SHP77 (cell line): ENCODE measurements around the gene COL18A1.

Experiments used
- DNase-seq, 2 experiments: peaks; one replicate each; lab custom pipeline; 2025; lab: John Stamatoyannopoulos, UW

COL18A1 gene

DNA sequence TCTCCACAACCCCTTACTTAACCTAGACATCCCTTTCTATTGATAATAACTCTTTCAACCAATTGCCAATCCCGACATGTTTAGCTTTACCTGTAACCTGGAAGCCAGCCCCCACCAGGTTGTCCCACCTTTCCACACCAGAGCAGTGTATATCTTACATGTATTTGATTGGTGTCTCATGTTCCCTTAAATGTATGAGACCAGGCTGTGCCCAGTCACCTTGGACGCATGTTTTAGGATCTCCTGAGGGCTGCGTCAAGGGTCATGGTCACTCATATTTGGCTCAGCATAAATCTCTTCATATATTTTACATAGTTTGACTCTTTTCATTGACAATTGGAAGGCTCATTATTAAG lies 142.6 kb downstream of the COL18A1 start:
- DNase-seq, result no peak

DNA sequence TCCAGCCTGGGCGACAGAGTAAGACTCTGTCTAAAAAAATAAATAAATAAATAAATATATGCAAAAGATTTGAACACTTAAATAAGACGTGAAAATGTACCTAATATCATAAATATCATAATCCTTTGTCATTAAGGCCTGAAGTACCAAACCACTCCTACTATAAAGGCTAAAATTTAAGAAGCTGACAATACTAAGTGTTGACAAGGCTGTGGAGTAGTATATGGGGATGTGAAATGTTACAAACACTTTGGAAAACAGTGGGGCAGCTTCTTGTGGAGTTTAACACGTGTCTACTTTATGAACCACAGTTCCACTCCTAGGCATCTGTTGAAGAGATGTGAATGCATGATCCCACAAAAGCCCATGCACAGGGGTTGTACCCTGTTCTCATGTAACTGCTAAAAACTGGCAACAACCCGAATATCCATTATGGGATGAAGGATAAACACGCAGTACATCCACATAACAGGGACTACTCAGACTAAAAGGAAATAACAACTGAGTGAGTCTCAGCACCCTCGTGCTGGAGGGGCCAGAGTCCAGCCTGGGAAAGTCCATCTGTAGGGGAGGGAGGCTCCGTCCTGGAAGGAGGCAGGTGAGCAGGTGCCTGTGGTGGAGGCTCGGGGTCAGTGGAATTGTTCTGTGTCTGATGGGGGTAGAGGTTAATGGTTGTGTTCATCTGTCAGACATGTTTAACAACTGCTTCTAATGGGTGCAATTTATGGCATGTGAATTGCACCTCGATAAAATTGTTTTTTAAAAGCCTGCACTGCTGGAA lies 143.9 kb downstream of the COL18A1 start:
- DNase-seq, result no peak

- DNase-seq, result no peak
Measured at GRCh38 chr21:45549626-45550463, 144.9 kb downstream of the COL18A1 start.

DNA sequence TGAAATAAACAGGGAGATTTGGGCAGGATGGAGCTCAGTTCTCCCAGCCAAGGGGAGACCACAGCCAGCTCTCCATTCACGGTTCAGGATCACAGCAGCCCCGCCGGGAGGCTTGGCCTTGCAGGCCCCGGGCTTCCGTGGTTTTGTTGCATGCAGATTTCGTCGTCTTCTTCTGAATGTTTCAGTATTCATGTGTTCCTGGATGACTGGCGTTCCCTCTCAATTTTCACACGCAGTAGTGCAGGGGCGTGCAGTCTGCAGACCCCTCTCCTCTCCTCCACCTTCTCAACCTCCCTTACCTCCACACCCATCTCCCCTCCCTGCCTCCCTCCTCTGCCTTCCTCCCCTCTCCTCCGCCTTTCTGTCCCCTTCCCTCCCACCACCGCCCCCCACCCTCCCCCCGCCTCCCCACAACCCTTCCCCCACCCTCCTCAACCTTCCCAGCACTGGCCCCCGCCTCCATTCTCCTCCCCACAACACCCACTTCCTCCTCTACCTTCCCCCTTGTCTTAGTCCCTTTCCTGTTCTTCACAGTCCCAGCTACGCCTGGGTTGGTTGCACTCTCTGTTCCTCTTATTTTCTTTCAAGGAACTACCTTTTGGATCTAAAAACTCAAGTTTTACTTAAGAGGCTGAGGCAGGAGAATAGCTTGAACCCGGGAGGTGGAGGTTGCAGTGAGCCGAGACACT lies 145.7 kb downstream of the COL18A1 start:
- no peak for DNase-seq

GRCh38 chr21:45551316-45551715 lies 146.4 kb downstream of the COL18A1 start:
- no peak for DNase-seq

- no peak for DNase-seq
Measured at GRCh38 chr21:45551783-45552695, 147.1 kb downstream of the COL18A1 start.

- no peak for DNase-seq
Measured at GRCh38 chr21:45552696-45553391, 147.9 kb downstream of the COL18A1 start.

GRCh38 chr21:45554477-45555175 lies 149.7 kb downstream of the COL18A1 start:
- peak; percentile 12 to 47 for DNase-seq

DNA sequence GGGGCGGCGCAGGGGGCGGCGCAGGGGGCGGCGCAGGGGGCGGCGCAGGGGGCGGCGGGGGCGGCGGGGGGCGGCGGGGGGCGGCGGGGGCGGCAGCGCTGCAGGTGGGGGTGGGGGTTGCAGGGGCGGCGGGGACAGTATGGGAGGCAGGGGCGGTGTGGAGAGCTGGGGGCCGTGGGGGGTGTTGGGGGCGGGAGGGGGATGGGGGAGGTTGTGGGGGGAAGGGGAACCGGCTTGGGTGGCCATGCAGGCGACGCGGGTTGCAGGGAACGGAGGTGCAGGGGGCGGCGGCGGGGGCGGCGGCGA lies 150.2 kb downstream of the COL18A1 start:
- DNase-seq, result no peak

DNA sequence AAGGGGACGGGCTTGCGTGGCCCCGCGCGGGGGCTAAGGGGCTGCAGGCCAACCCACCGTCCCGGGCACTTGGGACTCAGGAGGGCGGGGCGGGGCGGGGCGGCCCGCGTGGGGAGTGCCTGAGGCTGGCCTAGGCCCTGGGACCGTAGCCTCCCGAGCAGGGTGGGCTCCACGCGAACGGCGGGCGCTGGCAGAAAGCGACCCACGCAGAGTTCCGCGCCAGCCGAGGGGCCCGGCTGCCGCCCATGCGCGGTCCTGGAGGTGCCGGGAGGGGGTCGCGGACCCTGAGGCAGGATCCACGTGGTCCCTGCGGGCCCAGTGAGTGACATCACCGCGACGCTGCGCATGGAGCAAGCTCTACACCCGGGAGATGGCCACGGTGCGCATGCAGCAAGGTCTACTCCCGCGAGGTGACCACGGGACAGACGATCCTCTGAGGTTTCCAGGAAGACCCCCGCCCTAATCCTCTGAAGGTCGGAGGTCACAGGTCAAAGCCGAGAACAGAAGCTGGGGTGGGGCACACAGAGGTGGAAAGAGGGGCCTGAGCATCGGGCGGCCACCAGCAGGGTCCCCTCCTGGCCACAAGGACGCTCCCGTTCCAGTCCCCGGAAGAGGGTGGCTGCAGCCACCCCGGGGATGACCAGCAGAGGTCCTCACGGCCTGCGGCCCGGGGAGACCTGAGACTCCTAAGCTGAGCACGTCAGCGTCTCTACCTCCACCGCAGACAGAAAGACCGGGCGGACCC lies 150.8 kb downstream of the COL18A1 start:
- peak in 1 of 2 experiments; percentile 11 for DNase-seq

GRCh38 chr21:45556302-45556644 lies 151.3 kb downstream of the COL18A1 start:
- DNase-seq, result no peak

GRCh38 chr21:45556645-45557615 lies 152.0 kb downstream of the COL18A1 start:
- DNase-seq, result no peak

GRCh38 chr21:45557616-45558043 lies 152.7 kb downstream of the COL18A1 start:
- DNase-seq, result no peak

DNA sequence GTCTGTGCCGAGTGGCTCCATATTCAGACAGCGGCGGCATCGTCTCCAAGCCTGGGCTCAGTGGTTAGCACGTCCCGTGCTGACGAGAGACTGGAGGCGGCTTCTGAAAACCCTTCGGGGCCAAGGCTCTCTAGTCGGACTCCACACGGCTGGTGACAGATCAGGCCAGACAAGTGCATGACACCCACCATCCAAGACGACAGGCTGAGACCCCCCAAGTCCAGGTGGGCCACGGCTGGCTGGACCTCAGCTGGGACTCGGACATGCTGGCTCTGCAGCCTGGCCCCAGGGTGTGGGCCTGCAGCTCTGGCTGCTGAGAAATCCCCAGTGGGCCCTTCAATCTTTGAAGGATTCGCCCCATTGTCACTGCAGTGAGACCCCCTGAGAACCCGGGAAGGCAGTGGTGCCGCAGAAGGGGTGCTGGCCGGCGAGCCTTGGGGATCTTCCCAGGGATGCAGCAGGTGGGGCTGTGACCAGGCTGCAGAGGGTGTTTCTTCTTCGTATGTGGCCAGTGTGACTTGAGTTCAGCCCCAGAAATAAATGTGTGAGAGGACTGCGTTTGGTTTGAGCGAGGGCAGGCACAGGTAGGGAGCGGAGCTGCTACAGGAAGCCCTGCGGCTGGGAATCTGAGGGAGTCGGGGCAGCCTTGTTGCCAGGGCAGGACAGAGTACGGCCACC lies 153.2 kb downstream of the COL18A1 start:
- no peak for DNase-seq

GRCh38 chr21:45559216-45560105 lies 154.5 kb downstream of the COL18A1 start:
- no peak for DNase-seq

GRCh38 chr21:45560106-45561021 lies 155.4 kb downstream of the COL18A1 start:
- DNase-seq, result no peak
